ENCODE results near the gene LRRC4B. TPM values are rescaled to one million over a fixed set of nuclear protein-coding genes. Genes with fewer than 3 reads are reported as not detected.

The LRRC4B gene
- polyA plus RNA-seq, 3 donors from 2014 or later: not detected

GRCh38 chr19:50564229-50565105 lies 3.8 kb downstream of the LRRC4B start:
- DNase-seq: no peak
- Mint-ChIP-seq H3K4me1 (peaks cover 0 to 4% of the 10 kb centered on the region in 2 donors), H3K36me3 (no peaks in the 10 kb centered on the region), H3K9me3 (no peaks in the 10 kb centered on the region), H3K4me3 (no peak overlapping the region), H3K27ac (no peak overlapping the region), H3K27me3 (ENCODE audit: low read depth in 3 of 3) (peaks cover 12 to 27% (median 19%) of the 10 kb centered on the region in 3 donors)

GRCh38 chr19:50563597-50563996 lies 4.6 kb downstream of the LRRC4B start:
- H3K36me3 Mint-ChIP-seq: no peaks in the 10 kb centered on the region
- H3K9me3 Mint-ChIP-seq: no peaks in the 10 kb centered on the region
- H3K27me3 Mint-ChIP-seq (ENCODE audit: low read depth in 3 of 3): peaks cover 7 to 20% (median 16%) of the 10 kb centered on the region in 3 donors
- no peak overlapping the region for H3K27ac Mint-ChIP-seq
- no peak overlapping the region for H3K4me3 Mint-ChIP-seq
- peaks cover 0 to 4% of the 10 kb centered on the region in 2 donors for H3K4me1 Mint-ChIP-seq
- no peak for DNase-seq

GRCh38 chr19:50562996-50563395 lies 5.2 kb downstream of the LRRC4B start:
- Mint-ChIP-seq H3K27me3 (ENCODE audit: low read depth in 3 of 3) (peaks cover 7 to 22% (median 15%) of the 10 kb centered on the region in 3 donors), H3K4me1 (peaks cover 0 to 4% of the 10 kb centered on the region in 2 donors), H3K36me3 (no peaks in the 10 kb centered on the region), H3K27ac (no peak overlapping the region), H3K9me3 (no peaks in the 10 kb centered on the region), H3K4me3 (no peak overlapping the region)
- DNase-seq: no peak

- H3K4me1 Mint-ChIP-seq: peaks cover 0 to 4% of the 10 kb centered on the region in 2 donors
- no peak for DNase-seq
- H3K27me3 Mint-ChIP-seq (ENCODE audit: low read depth in 3 of 3): peaks cover 7 to 23% (median 15%) of the 10 kb centered on the region in 3 donors
- no peak overlapping the region for H3K4me3 Mint-ChIP-seq
- no peak overlapping the region for H3K27ac Mint-ChIP-seq
- no peaks in the 10 kb centered on the region for H3K9me3 Mint-ChIP-seq
- H3K36me3 Mint-ChIP-seq: no peaks in the 10 kb centered on the region
These were observed 5.9 kb downstream of the LRRC4B start for GRCh38 chr19:50562329-50562728.

- DNase-seq: no peak
- H3K27ac Mint-ChIP-seq: no peak overlapping the region
- H3K9me3 Mint-ChIP-seq: no peaks in the 10 kb centered on the region
- no peak overlapping the region for H3K4me3 Mint-ChIP-seq
- H3K27me3 Mint-ChIP-seq (ENCODE audit: low read depth in 3 of 3): peaks cover 10 to 22% (median 16%) of the 10 kb centered on the region in 3 donors
- no peaks in the 10 kb centered on the region for H3K36me3 Mint-ChIP-seq
- H3K4me1 Mint-ChIP-seq: peaks cover 5 to 8% of the 10 kb centered on the region in 2 donors
These were observed 8.6 kb downstream of the LRRC4B start for GRCh38 chr19:50559636-50560035.

- no peaks in the 10 kb centered on the region for H3K9me3 Mint-ChIP-seq
- no peak for DNase-seq
- peaks cover 11 to 17% (median 11%) of the 10 kb centered on the region in 3 donors for H3K27me3 Mint-ChIP-seq (ENCODE audit: low read depth in 3 of 3)
- peaks cover 5 to 8% of the 10 kb centered on the region in 2 donors for H3K4me1 Mint-ChIP-seq
- H3K36me3 Mint-ChIP-seq: peaks cover 0 to 1% (median 0%) of the 10 kb centered on the region in 3 donors
- no peak overlapping the region for H3K27ac Mint-ChIP-seq
- H3K4me3 Mint-ChIP-seq: peak overlapping the region in 1 of 5 donors; percentile 15
These were observed 9.8 kb downstream of the LRRC4B start for GRCh38 chr19:50558449-50558848.

GRCh38 chr19:50558039-50558438 lies 10.2 kb downstream of the LRRC4B start:
- no peak overlapping the region for H3K27ac Mint-ChIP-seq
- no peaks in the 10 kb centered on the region for H3K9me3 Mint-ChIP-seq
- peaks cover 5 to 8% of the 10 kb centered on the region in 2 donors for H3K4me1 Mint-ChIP-seq
- peaks cover 11 to 17% (median 11%) of the 10 kb centered on the region in 3 donors for H3K27me3 Mint-ChIP-seq (ENCODE audit: low read depth in 3 of 3)
- H3K4me3 Mint-ChIP-seq: peak overlapping the region in 1 of 5 donors; percentile 15
- DNase-seq: no peak
- H3K36me3 Mint-ChIP-seq: peaks cover 0 to 3% (median 0%) of the 10 kb centered on the region in 3 donors

- Mint-ChIP-seq H3K4me1 (peaks cover 5 to 8% of the 10 kb centered on the region in 2 donors), H3K4me3 (peak overlapping the region in 1 of 5 donors; percentile 35), H3K36me3 (peaks cover 0 to 3% (median 0%) of the 10 kb centered on the region in 3 donors), H3K9me3 (no peaks in the 10 kb centered on the region), H3K27ac (no peak overlapping the region), H3K27me3 (ENCODE audit: low read depth in 3 of 3) (peaks cover 8 to 18% (median 11%) of the 10 kb centered on the region in 3 donors)
- DNase-seq: no peak
These were observed 11.1 kb downstream of the LRRC4B start for GRCh38 chr19:50557009-50557613.

GRCh38 chr19:50556282-50557008 lies 11.8 kb downstream of the LRRC4B start:
- peak overlapping the region; percentile 88 to 94 (median 92) for H3K4me3 Mint-ChIP-seq
- DNase-seq: peak; percentile 55 to 66 (median 64)
- peaks cover 5 to 8% of the 10 kb centered on the region in 2 donors for H3K4me1 Mint-ChIP-seq
- H3K27ac Mint-ChIP-seq: peak overlapping the region in 1 of 6 donors; percentile 4
- H3K27me3 Mint-ChIP-seq (ENCODE audit: low read depth in 3 of 3): peaks cover 8 to 22% (median 11%) of the 10 kb centered on the region in 3 donors
- no peaks in the 10 kb centered on the region for H3K9me3 Mint-ChIP-seq
- H3K36me3 Mint-ChIP-seq: peaks cover 0 to 3% (median 0%) of the 10 kb centered on the region in 3 donors

GRCh38 chr19:50555450-50556281 lies 12.6 kb downstream of the LRRC4B start:
- H3K9me3 Mint-ChIP-seq: no peaks in the 10 kb centered on the region
- H3K4me3 Mint-ChIP-seq: peak overlapping the region; percentile 40 to 92 (median 64)
- no peak for DNase-seq
- H3K27ac Mint-ChIP-seq: no peak overlapping the region
- H3K4me1 Mint-ChIP-seq: peaks cover 5 to 8% of the 10 kb centered on the region in 2 donors
- peaks cover 0 to 3% (median 0%) of the 10 kb centered on the region in 3 donors for H3K36me3 Mint-ChIP-seq
- H3K27me3 Mint-ChIP-seq (ENCODE audit: low read depth in 3 of 3): peaks cover 7 to 23% (median 8%) of the 10 kb centered on the region in 3 donors

GRCh38 chr19:50555033-50555432 lies 13.2 kb downstream of the LRRC4B start:
- Mint-ChIP-seq H3K27ac (no peak overlapping the region), H3K9me3 (no peaks in the 10 kb centered on the region), H3K36me3 (peaks cover 0 to 3% (median 0%) of the 10 kb centered on the region in 3 donors), H3K27me3 (ENCODE audit: low read depth in 3 of 3) (peaks cover 7 to 23% (median 14%) of the 10 kb centered on the region in 3 donors), H3K4me3 (peak overlapping the region in 4 of 5 donors; percentile 40 to 57 (median 49)), H3K4me1 (peaks cover 5 to 8% of the 10 kb centered on the region in 2 donors)
- no peak for DNase-seq

- H3K4me3 Mint-ChIP-seq: peak overlapping the region in 1 of 5 donors; percentile 14
- H3K27me3 Mint-ChIP-seq (ENCODE audit: low read depth in 3 of 3): peaks cover 7 to 23% (median 16%) of the 10 kb centered on the region in 3 donors
- H3K27ac Mint-ChIP-seq: no peak overlapping the region
- H3K9me3 Mint-ChIP-seq: no peaks in the 10 kb centered on the region
- DNase-seq: no peak
- peaks cover 5 to 8% of the 10 kb centered on the region in 2 donors for H3K4me1 Mint-ChIP-seq
- peaks cover 0 to 3% (median 0%) of the 10 kb centered on the region in 3 donors for H3K36me3 Mint-ChIP-seq
These were observed 14.0 kb downstream of the LRRC4B start for GRCh38 chr19:50554212-50554611.
